Keratinocyte (primary cell): ENCODE data around the gene GNA14. TPM values are rescaled to one million over a fixed set of nuclear protein-coding genes. Genes with fewer than 3 reads are reported as not detected.

Source experiments
- DNase-seq: peaks from one replicate; pipeline ENCODE4 v3.0.0-alpha.2; 2011; ENCODE audit warnings: low read depth, missing footprints, low spot score
- FAIRE-seq: peaks from 2 replicates; lab custom pipeline; 2011; peaks lifted over from hg19 to GRCh38; lab: Jason Lieb, UNC
- H2AFZ ChIP-seq: 2 replicates; pipeline ENCODE4 v1.6.0; 2012; ENCODE audit warnings: low read length, control low read depth, inconsistent platforms; ENCODE audit not compliant: control insufficient read depth
- H3K27ac ChIP-seq: 2 replicates; pipeline ENCODE4 v1.5.1; 2011; ENCODE audit warnings: low read length; ENCODE audit not compliant: control insufficient read depth, insufficient read depth
- H3K27me3 ChIP-seq: 3 replicates; pipeline ENCODE4 v1.6.0; 2011; ENCODE audit warnings: low read length; ENCODE audit not compliant: control insufficient read depth, insufficient read depth; ENCODE audit errors: extremely low read depth
- H3K36me3 ChIP-seq, 2 experiments: 2 replicates in 1 of 2; 3 replicates in 1 of 2; pipeline ENCODE4 v1.5.1; 2011; ENCODE audit warnings: low read length in 2 of 2, mild to moderate bottlenecking in 1 of 2; ENCODE audit not compliant: control insufficient read depth in 2 of 2, insufficient read depth in 2 of 2; ENCODE audit errors: extremely low read depth in 1 of 2
- H3K4me1 ChIP-seq: 3 replicates; pipeline ENCODE4 v1.5.1; 2011; ENCODE audit warnings: low read length; ENCODE audit not compliant: control insufficient read depth, insufficient read depth; ENCODE audit errors: extremely low read depth
- H3K4me2 ChIP-seq: 3 replicates; pipeline ENCODE4 v1.6.0; 2011; ENCODE audit warnings: low read depth, low read length; ENCODE audit not compliant: control insufficient read depth, insufficient read depth; ENCODE audit errors: extremely low read depth
- H3K4me3 ChIP-seq, 3 experiments: fragments of 200-600 bp in 1 of 3; sonication (generic) in 1 of 3; 2 replicates in 2 of 3; 3 replicates in 1 of 3; pipeline ENCODE4 v1.5.1; 2011 to 2016; ENCODE audit warnings: low read length in 3 of 3, mild to moderate bottlenecking in 3 of 3, control low read depth in 2 of 3, inconsistent platforms in 1 of 3, low read depth in 1 of 3, mixed read lengths in 1 of 3, mixed run types in 1 of 3, moderate library complexity in 1 of 3; ENCODE audit not compliant: control insufficient read depth in 2 of 3, insufficient read depth in 2 of 3; ENCODE audit errors: extremely low read depth in 1 of 3
- H3K79me2 ChIP-seq: 2 replicates; pipeline ENCODE4 v1.6.0; 2012; ENCODE audit warnings: low read length; ENCODE audit not compliant: control insufficient read depth, insufficient read depth
- H3K9ac ChIP-seq: 3 replicates; pipeline ENCODE4 v1.6.0; 2011; ENCODE audit warnings: low read length; ENCODE audit not compliant: control insufficient read depth, insufficient read depth; ENCODE audit errors: extremely low read depth
- H3K9me1 ChIP-seq: 3 replicates; pipeline ENCODE4 v1.6.0; 2011; ENCODE audit warnings: low read length; ENCODE audit not compliant: control insufficient read depth, insufficient read depth; ENCODE audit errors: extremely low read depth
- H3K9me3 ChIP-seq: 2 replicates; pipeline ENCODE4 v1.5.1; 2012; ENCODE audit warnings: low read depth, low read length; ENCODE audit not compliant: control insufficient read depth
- H4K20me1 ChIP-seq: 3 replicates; pipeline ENCODE4 v1.6.0; 2011; ENCODE audit warnings: low read length; ENCODE audit not compliant: control insufficient read depth, insufficient read depth; ENCODE audit errors: extremely low read depth
- EZH2 ChIP-seq: IDR thresholded peaks from one replicate; pipeline ENCODE4 v1.6.1; 2012; ENCODE audit warnings: inconsistent platforms, mild to moderate bottlenecking, low read length, moderate library complexity
- dilution Hi-C: fragments of 300-500 bp; cut with MboI; formaldehyde crosslinking; loops from one replicate; pipeline ENCODE4 v1.7.0; 2020; ENCODE audit warnings: low sequenced_read_pairs; ENCODE audit not compliant: extremely low pct_ligation_motif_present
- polyA plus RNA-seq, 5 experiments: library from polyadenylated mRNA; depleted of rRNA in 3 of 5; stranded (reverse) in 3 of 5; stranded (forward) in 1 of 5; unstranded in 1 of 5; fragments of >200 nt; gene quantifications; 1 replicate in 1 of 5; 2 replicates in 3 of 5; 3 replicates in 1 of 5; pipeline versions ENCODE4 v1.2.1 to v1.2.3, GENCODE V29; 2011 to 2012; ENCODE audit warnings: missing spikeins in 2 of 5, low read depth in 1 of 5, low replicate concordance in 1 of 5
- TF ChIP-seq, protein P1 (sequence below), 3 experiments: IDR thresholded peaks in 1 of 3; conservative IDR thresholded peaks in 1 of 3; optimal IDR thresholded peaks in 1 of 3; 2 replicates in 2 of 3; 3 replicates in 1 of 3; pipeline versions ENCODE3 to v1.5.1; 2011; ENCODE audit warnings: low read length in 3 of 3, mild to moderate bottlenecking in 3 of 3, moderate library complexity in 2 of 3, control low read depth in 1 of 3, inconsistent platforms in 1 of 3; ENCODE audit not compliant: insufficient read depth in 2 of 3; ENCODE audit errors: extremely low read depth in 1 of 3

Gene GNA14
- polyA plus RNA-seq, 1 donor (not counting 4 experiments of a cell fraction or from before 2014, with no cell fraction given), result not detected

DNA sequence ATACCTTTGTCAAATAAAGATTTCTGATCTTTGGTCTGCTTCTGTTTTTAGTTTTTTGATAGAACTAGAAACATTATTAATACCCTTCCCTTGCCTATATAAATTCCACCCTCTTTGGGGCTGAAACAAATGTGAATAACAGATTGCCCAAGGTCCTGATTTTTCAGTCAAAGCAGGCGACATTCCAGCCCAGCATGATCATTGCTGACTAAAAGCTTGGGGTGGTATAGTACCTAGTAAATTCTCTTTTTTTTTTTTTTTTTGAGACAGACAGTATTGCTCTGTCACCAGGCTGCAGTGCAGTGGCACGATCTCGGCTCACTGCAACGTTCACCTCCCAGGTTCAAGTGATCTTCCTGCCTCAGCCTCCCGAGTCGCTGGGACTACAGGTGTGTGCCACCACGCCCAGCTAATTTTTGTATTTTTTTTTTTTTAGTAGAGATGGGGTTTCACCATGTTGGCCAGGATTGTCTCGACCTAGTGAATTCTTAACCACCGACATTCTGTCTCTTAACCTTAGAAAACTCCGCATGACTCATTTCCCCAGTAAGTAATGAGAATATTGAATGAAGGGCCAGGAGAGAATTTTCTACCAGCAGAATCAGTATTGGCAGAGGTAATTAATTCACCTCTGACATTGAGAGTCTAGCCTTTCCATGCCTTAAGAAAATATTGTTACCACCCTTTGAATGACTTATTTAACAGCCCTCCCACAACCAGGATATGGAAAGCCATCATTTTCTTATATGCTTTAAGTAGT, 226.4 kb downstream of the GNA14 start:
- no peak for TF ChIP-seq EZH2
- TF ChIP-seq, protein P1, sequence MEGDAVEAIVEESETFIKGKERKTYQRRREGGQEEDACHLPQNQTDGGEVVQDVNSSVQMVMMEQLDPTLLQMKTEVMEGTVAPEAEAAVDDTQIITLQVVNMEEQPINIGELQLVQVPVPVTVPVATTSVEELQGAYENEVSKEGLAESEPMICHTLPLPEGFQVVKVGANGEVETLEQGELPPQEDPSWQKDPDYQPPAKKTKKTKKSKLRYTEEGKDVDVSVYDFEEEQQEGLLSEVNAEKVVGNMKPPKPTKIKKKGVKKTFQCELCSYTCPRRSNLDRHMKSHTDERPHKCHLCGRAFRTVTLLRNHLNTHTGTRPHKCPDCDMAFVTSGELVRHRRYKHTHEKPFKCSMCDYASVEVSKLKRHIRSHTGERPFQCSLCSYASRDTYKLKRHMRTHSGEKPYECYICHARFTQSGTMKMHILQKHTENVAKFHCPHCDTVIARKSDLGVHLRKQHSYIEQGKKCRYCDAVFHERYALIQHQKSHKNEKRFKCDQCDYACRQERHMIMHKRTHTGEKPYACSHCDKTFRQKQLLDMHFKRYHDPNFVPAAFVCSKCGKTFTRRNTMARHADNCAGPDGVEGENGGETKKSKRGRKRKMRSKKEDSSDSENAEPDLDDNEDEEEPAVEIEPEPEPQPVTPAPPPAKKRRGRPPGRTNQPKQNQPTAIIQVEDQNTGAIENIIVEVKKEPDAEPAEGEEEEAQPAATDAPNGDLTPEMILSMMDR (optimal IDR thresholded peaks at IDR 0.05 in 1 of 3, IDR thresholded peaks at IDR 0.05 in 1 of 3, conservative IDR thresholded peaks at IDR 0.05 in 1 of 3; ENCODE audit: extremely low read depth in 1 of 3, insufficient read depth in 2 of 3, low read length in 3 of 3), result no peak
- Histone ChIP-seq H3K36me3 (no peaks in the 10 kb centered on the region), H3K4me3 (no peak overlapping the region), H3K9ac (no peak overlapping the region), H3K4me1 (no peaks in the 10 kb centered on the region), H3K9me3 (no peaks in the 10 kb centered on the region), H3K27ac (no peak overlapping the region), H3K27me3 (no peaks in the 10 kb centered on the region), H3K9me1 (no peaks in the 10 kb centered on the region), H3K4me2 (no peak overlapping the region), H3K79me2 (no peaks in the 10 kb centered on the region), H2AFZ (no peak overlapping the region), H4K20me1 (no peaks in the 10 kb centered on the region)
- FAIRE-seq (no peak), DNase-seq (no peak)
- dilution Hi-C loops, result no loop called here

DNA sequence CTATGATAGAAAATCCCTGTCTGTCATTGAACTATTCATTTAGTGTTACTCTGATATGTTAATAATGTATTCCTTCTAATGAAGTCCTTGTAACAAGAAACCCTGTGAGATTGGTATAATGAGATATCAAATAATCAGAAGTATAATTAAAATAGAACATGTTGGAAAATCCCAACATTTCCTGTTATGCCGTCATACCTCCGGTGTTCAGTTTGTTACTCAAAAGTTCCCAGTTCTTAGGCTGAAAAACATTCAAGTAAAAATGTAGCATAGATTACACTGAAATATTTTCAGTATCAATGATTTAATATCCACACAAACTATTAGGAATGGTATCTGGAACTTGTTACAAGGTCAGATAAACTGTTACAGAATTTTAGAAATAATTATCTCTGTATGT, 227.5 kb downstream of the GNA14 start:
- no peaks in the 10 kb centered on the region for H3K9me3 ChIP-seq
- no peak overlapping the region for H3K27ac ChIP-seq
- TF ChIP-seq, protein P1 (optimal IDR thresholded peaks at IDR 0.05 in 1 of 3, IDR thresholded peaks at IDR 0.05 in 1 of 3, conservative IDR thresholded peaks at IDR 0.05 in 1 of 3; ENCODE audit: extremely low read depth in 1 of 3, insufficient read depth in 2 of 3, low read length in 3 of 3), result no peak
- no peak for TF ChIP-seq EZH2
- H3K4me1 ChIP-seq, result no peaks in the 10 kb centered on the region
- no peak overlapping the region for H3K4me3 ChIP-seq
- H3K4me2 ChIP-seq, result no peak overlapping the region
- H4K20me1 ChIP-seq, result no peaks in the 10 kb centered on the region
- no peaks in the 10 kb centered on the region for H3K36me3 ChIP-seq
- dilution Hi-C loops, result no loop called here
- H2AFZ ChIP-seq, result no peak overlapping the region
- no peaks in the 10 kb centered on the region for H3K9me1 ChIP-seq
- H3K79me2 ChIP-seq, result no peaks in the 10 kb centered on the region
- FAIRE-seq, result no peak
- H3K27me3 ChIP-seq, result no peaks in the 10 kb centered on the region
- no peak overlapping the region for H3K9ac ChIP-seq
- no peak for DNase-seq
